ENCODE data around the gene LAMA2. TPM values are rescaled to one million over a fixed set of nuclear protein-coding genes. Genes with fewer than 3 reads are reported as not detected.

The LAMA2 gene
- total and polyA plus RNA-seq, 2 of the 8 experiments (the other 6 are each of a cell fraction or from before 2014, with no cell fraction given), result 1.3 to 3.8 TPM

DNA sequence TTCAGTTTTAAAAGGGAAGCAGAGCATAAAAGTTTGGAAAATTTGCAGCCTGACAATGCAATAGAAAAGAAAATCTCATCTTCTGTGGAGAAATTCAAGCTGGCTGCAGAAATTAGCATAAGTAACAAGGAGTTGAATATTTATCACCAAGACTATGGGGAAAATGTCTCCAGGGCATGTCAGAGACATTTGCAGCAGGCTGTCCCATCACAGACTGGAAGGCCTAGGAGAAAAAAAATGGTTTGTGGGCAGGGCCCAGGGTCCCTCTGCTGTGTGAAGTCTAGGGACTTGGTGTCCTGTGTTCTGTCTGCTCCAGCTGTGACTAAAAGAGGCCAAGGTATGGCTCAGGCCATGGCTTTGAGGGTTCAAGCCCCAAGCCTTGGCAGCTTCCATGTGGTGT is 8.1 kb upstream of the LAMA2 start:
- Histone ChIP-seq H3K9ac (replicated peaks in 1 of 4; ENCODE audit: extremely low read depth in 1 of 4, low read depth in 3 of 4, low read length in 3 of 4) (no peak overlapping the region), H3K36me3 (ENCODE audit: control insufficient read depth in 2 of 4, insufficient read depth in 4 of 4, low read length in 3 of 4) (no peaks in the 10 kb centered on the region), H4K91ac (replicated peaks; ENCODE audit: insufficient read length, low read length) (no peak overlapping the region), H2AFZ (ENCODE audit: low read length) (no peak overlapping the region), H3K14ac (ENCODE audit: insufficient read length) (no peak overlapping the region), H3K4me1 (replicated peaks in 1 of 4; ENCODE audit: control insufficient read depth in 3 of 4, insufficient read depth in 4 of 4, low read length in 3 of 4) (no peaks in the 10 kb centered on the region), H2BK120ac (replicated peaks; ENCODE audit: low read depth, low read length) (no peak overlapping the region), H3K27me3 (replicated peaks in 1 of 4; ENCODE audit: control insufficient read depth in 3 of 4, extremely low read depth in 1 of 4, insufficient read depth in 3 of 4, low read length in 3 of 4) (no peaks in the 10 kb centered on the region), H4K8ac (ENCODE audit: extremely low read depth, insufficient read depth, low read length) (no peak overlapping the region), H3K4me2 (ENCODE audit: insufficient read depth in 1 of 2, low read depth in 2 of 2, low read length in 2 of 2) (no peak overlapping the region), H3K23ac (ENCODE audit: insufficient read length) (no peak overlapping the region), H3K9me3 (ENCODE audit: insufficient read depth in 2 of 2, low read depth in 1 of 2, low read length in 1 of 2) (no peaks in the 10 kb centered on the region), H2BK20ac (ENCODE audit: low read length) (no peak overlapping the region), H3K79me2 (ENCODE audit: control insufficient read depth in 1 of 2, insufficient read depth in 2 of 2, low read length in 2 of 2) (no peaks in the 10 kb centered on the region), H3K18ac (ENCODE audit: extremely low read depth, low read length) (no peak overlapping the region), H2BK12ac (ENCODE audit: low read depth, low read length) (no peak overlapping the region), H2BK15ac (ENCODE audit: low read length) (no peak overlapping the region), H2BK5ac (ENCODE audit: low read depth, low read length) (no peak overlapping the region), H3K79me1 (ENCODE audit: low read depth, low read length) (no peaks in the 10 kb centered on the region), H3K23me2 (ENCODE audit: low read depth, low read length) (no peaks in the 10 kb centered on the region), H3K4ac (replicated peaks; ENCODE audit: insufficient read length, low read depth, low read length) (no peak overlapping the region), H3K27ac (ENCODE audit: low read depth, low read length) (no peak overlapping the region), H4K20me1 (replicated peaks in 1 of 2; ENCODE audit: control insufficient read depth in 1 of 2, insufficient read depth in 2 of 2, low read length in 2 of 2) (no peaks in the 10 kb centered on the region), H2AK5ac (ENCODE audit: low read depth, low read length) (no peak overlapping the region), H3K56ac (replicated peaks; ENCODE audit: insufficient read length, low read depth, low read length) (no peak overlapping the region), H3K4me3 (ENCODE audit: extremely low read depth in 1 of 4, insufficient read depth in 2 of 4, low read depth in 3 of 4, low read length in 4 of 4) (no peak overlapping the region), H4K5ac (ENCODE audit: insufficient read length, low read depth, low read length) (no peak overlapping the region)
- ChIA-PET CTCF (ENCODE audit: partially characterized antibody) (no interaction called here), POLR2A (ENCODE audit: partially characterized antibody) (no interaction called here)
- FAIRE-seq (no peak), DNase-seq (ENCODE audit: low read depth in 1 of 2, low spot score in 2 of 2) (no peak)
- TF ChIP-seq GTF2F1 (IDR thresholded peaks at IDR 0.05; ENCODE audit: borderline replicate concordance, low read depth, low read length) (no peak), CEBPB (IDR thresholded peaks at IDR 0.05; ENCODE audit: low read depth, low read length) (no peak), ASH2L (IDR thresholded peaks at IDR 0.05; ENCODE audit: low read length) (no peak), SP1 (IDR thresholded peaks at IDR 0.05; ENCODE audit: low read depth, low read length) (no peak), JUN (IDR thresholded peaks at IDR 0.05; ENCODE audit: low read depth, low read length) (no peak), CHD2 (IDR thresholded peaks at IDR 0.05; ENCODE audit: low read length) (no peak), ZNF274 (IDR thresholded peaks at IDR 0.05; ENCODE audit: borderline replicate concordance, extremely low read depth, low read length) (no peak), FOSL1 (IDR thresholded peaks at IDR 0.05; ENCODE audit: insufficient read depth, low read depth, low read length) (no peak), SAP30 (IDR thresholded peaks at IDR 0.05; ENCODE audit: insufficient read depth, insufficient replicate concordance, low read length) (no peak), KDM5A (IDR thresholded peaks at IDR 0.05; ENCODE audit: low read length) (no peak), SP4 (IDR thresholded peaks at IDR 0.05; ENCODE audit: low read length) (no peak), CBX8 (IDR thresholded peaks at IDR 0.05; ENCODE audit: borderline replicate concordance, low read depth, low read length) (no peak)
- TF ChIP-seq, protein P1, sequence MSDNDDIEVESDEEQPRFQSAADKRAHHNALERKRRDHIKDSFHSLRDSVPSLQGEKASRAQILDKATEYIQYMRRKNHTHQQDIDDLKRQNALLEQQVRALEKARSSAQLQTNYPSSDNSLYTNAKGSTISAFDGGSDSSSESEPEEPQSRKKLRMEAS (IDR thresholded peaks at IDR 0.05), result no peak
- TF ChIP-seq, protein P2, sequence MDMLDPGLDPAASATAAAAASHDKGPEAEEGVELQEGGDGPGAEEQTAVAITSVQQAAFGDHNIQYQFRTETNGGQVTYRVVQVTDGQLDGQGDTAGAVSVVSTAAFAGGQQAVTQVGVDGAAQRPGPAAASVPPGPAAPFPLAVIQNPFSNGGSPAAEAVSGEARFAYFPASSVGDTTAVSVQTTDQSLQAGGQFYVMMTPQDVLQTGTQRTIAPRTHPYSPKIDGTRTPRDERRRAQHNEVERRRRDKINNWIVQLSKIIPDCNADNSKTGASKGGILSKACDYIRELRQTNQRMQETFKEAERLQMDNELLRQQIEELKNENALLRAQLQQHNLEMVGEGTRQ (IDR thresholded peaks at IDR 0.05; ENCODE audit: low read length), result no peak
- TF ChIP-seq, protein P3, sequence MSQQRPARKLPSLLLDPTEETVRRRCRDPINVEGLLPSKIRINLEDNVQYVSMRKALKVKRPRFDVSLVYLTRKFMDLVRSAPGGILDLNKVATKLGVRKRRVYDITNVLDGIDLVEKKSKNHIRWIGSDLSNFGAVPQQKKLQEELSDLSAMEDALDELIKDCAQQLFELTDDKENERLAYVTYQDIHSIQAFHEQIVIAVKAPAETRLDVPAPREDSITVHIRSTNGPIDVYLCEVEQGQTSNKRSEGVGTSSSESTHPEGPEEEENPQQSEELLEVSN (IDR thresholded peaks at IDR 0.05), result no peak
